HG02840 (cell line): Measurements from ENCODE around the gene DHPS.
"Not testable (repeated sequence)": the region's sequence is repeated elsewhere in the genome, so short reads cannot be mapped to it uniquely, and the experiment has no call there.

Source experiments
- ATAC-seq: cut with Tn5 transposase; IDR thresholded peaks from one replicate; pipeline ENCODE4 v1.9.1; 2021; ENCODE audit warnings: mild to moderate bottlenecking, moderate library complexity, moderate number of reproducible peaks; ENCODE audit not compliant: unreplicated experiment, low FRiP score

The DHPS gene

DNA sequence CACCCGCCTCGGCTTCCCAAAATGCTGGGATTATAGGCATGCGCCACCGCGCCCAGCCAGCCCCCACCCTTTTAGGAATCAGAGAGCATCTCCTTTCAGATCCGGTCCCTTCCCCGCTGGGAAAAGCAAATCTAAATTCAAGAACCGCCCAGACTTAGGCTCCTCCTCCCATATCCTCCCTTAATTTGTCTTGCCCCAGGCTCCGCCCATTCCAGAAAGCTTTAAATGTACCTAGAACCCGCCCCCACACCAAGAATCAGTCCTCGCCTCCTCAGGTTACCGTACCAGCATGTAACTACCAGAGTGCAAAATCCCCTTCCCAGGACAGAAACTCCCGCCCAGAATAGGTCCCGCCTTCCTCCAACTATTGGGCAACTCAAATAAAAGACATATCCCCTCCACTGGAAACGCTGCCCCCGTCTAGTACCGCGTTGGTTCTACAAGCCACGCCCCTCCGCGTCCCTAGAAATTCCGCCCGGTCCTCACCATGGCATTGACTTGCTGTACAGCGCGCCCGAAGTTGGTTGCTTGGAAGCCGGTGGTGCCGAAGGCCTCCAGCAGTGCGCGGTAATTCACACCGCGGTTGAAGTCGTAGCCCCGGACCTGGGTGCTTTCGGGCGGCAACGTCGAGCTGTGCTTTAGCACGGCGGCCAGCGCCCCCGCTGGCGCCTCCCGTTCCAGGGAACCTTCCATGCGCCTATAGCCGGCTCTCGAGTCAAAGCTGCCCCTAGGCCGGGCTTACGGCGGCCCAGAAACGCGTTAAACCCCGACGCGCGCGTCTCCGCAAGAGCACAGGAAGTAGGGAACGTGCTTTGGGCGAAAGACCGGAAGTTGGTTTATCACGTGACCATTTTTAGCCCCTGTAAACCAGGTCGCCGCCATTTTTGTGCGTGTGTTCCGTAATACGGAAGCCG lies at the start of gene DHPS:
Gene DHPS (minus strand): TSS at position 807 of the 914 bp plus-strand sequence. CDS start 114 bp downstream, at position 693.
- peak; percentile 77 for ATAC-seq

GRCh38 chr19:12731337-12731736 lies 49.7 kb upstream of the DHPS start:
- no peak for ATAC-seq

DNA sequence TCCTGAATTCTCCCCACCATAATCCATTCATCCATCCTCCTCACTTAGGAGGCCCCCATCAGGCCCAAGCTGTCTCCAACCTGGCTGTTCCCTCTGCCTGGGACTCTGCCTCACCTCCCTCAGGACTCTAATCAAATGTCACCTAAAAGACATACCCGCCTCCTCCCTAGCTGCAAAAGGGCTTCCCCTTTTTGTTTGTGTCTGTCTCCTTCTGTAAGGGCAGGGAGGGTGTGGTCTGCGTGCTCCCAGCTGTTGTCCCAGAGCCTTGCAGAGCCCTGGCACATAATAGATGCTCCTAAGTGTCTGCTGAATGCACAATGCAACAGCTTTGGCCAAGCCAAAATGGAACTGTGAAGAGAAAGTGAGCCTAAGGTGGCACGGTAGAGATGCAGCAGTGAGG lies 48.4 kb upstream of the DHPS start:
- ATAC-seq = no peak

- no peak for ATAC-seq
Observed at GRCh38 chr19:12727745-12728433, 46.2 kb upstream of the DHPS start.

- ATAC-seq = no peak
Observed at GRCh38 chr19:12726988-12727316, 45.3 kb upstream of the DHPS start.

GRCh38 chr19:12725612-12726011 lies 43.9 kb upstream of the DHPS start:
- ATAC-seq = not testable (repeated sequence)

- ATAC-seq = no peak
Observed at GRCh38 chr19:12723641-12724426, 42.2 kb upstream of the DHPS start, which contains the start of gene TNPO2. Gene TNPO2 (minus strand): TSS chr19:12723932. CDS start chr19:12720977, 2,955 bp downstream.

GRCh38 chr19:12723381-12723640 lies 41.6 kb upstream of the DHPS start:
- ATAC-seq = no peak

- ATAC-seq = peak; percentile 92
Observed at GRCh38 chr19:12722566-12723380, 41.1 kb upstream of the DHPS start.

- ATAC-seq = peak; percentile 27
Observed at GRCh38 chr19:12721656-12722565, 40.2 kb upstream of the DHPS start.

- no peak for ATAC-seq
Observed at GRCh38 chr19:12720851-12721655, 39.4 kb upstream of the DHPS start.

DNA sequence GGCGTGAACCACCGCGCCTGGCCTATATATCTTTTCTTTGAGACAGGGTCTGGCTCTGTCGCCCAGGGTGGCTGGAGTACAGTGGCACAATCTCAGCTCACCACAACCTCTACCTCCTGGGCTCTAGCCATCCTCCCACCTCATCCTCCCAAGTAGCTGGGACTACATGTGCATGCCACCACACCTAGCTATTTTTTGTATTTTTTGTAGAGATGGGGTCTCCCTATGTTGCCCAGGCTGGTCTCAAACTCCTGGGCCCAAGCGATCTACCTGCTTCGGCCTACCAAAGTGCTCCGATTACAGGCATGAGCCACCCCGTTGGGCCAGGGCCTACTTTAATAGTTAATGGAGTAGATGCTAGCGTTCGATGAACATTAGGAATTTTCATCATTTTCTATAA lies 38.6 kb upstream of the DHPS start:
- no peak for ATAC-seq

GRCh38 chr19:12715929-12716328 lies 34.2 kb upstream of the DHPS start:
- no peak for ATAC-seq

GRCh38 chr19:12715102-12715501 lies 33.4 kb upstream of the DHPS start:
- no peak for ATAC-seq

DNA sequence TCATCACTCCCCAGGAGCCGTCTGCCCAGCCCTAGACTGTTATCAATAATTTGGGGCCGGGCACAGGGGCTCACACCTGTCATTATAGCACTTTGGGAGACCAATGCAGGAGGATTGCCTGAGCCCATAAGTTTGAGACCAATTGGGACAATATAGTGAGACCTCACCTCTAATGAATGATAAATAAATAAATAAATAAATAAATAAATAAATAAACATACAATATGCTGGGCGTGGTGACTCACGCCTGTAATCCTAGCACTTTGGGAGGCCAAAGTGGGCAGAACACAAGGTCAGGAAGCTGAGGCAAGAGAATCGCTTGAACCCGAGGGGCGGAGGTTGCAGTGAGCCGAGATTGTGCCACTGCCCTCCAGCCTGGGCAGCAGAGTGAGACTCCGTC lies 31.6 kb upstream of the DHPS start:
- ATAC-seq = not testable (repeated sequence)

DNA sequence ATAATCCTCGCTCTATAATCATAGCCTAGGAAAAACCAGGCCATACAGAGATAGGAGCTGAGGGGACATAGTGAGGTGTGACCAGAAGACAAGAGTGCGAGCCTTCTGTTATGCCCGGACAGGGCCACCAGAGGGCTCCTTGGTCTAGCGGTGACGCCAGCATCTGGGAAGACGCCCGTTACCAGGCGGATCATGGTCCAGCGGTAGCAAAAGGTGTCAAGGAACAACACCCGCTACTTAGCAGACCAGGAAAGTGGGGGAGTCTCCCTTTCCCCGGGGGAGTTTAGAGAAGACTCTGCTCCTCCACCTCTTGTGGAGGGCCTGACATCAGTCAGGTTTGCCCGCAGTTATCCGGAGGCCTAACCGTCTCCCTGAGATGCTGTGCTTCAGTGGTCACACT lies 30.4 kb upstream of the DHPS start:
- not testable (repeated sequence) for ATAC-seq

DNA sequence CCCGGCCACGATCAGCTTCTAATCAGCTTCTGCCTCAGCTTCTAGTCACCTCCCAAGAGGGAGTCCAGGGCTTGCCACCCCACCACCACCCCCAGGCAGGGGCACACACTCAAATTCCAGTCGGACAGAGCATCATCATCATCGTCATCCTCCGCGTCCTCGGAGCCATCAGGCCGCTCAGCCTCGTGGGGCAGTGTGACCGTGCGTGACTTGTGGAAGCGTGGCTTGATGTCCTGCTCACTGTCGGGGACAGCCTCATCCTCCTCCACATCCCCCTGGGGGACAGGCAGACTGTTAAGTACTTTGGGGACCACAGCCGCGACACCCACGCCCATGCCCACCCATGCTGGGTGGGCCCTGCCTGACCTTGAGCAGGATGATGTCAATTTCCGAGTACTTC lies 29.5 kb upstream of the DHPS start:
- ATAC-seq = no peak

DNA sequence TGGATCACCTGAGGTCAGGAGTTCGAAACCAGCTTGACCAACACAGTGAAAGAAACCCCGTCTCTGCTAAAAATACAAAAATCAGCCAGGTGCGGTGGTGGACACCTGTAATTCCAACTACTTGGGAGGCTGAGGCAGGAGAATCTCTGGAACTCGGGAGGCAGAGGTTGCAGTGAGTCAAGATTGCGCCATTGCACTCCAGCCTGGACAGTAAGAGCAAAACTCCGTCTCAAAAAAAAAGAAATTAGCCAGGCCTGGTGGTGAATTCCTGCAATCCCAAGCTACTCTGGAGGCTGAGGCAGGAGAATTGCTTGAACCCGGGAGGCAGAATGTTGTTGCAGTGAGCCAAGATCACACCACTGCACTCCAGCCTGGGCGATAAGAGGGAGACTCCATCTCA lies 27.0 kb upstream of the DHPS start:
- no peak for ATAC-seq

DNA sequence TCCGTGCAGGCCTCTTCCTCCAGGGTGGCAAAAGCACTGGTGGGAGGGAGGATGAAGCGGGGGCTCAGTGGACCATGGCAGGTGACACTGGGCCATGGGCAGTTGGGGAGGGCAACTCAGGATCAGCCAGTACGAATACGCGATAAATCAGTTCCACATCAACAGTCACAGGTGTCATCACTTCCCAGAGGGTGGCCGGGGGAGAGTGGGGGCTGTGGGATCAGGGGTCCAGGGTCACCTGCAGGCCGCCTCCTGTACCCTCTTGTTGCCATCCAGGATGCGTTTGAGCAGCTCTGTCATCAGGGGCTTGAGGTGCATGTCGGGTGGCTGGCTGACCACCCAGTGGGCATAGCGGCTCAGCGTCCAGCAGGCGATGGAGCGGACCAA lies 24.6 kb upstream of the DHPS start:
- no peak for ATAC-seq
